ENCODE data around the gene DACH1. TPM values are rescaled to one million over a fixed set of nuclear protein-coding genes. Genes with fewer than 3 reads are reported as not detected.

The DACH1 gene
- total RNA-seq, 1 donor from 2014 or later, result 39.5 TPM

DNA sequence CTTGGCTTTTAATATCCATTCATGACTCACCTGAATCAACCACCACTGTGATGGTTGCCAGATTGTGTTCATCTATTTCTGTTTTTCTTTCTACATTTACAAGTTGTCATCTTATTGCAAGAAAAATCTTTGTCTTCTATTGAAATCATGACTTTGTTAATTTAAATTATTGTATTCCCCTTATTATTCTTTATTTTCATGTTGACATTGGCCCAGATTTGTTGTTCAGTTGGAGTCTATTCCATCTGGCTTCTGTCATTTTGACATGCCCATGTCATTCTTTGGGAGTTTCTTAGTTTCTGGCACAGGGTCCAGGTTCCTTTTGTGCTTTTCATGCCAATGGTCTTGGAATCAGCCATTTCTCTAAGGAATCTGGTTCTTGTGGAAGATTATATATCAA, 19.9 kb upstream of the DACH1 start:
- H3K27ac Mint-ChIP-seq, result no peak overlapping the region
- H3K4me1 Mint-ChIP-seq (ENCODE audit: unreplicated experiment), result no peaks in the 10 kb centered on the region
- H3K9me3 Mint-ChIP-seq, result no peaks in the 10 kb centered on the region
- no peaks in the 10 kb centered on the region for H3K36me3 Mint-ChIP-seq
- no peak overlapping the region for H3K4me3 Mint-ChIP-seq
- TF ChIP-seq, protein P1, sequence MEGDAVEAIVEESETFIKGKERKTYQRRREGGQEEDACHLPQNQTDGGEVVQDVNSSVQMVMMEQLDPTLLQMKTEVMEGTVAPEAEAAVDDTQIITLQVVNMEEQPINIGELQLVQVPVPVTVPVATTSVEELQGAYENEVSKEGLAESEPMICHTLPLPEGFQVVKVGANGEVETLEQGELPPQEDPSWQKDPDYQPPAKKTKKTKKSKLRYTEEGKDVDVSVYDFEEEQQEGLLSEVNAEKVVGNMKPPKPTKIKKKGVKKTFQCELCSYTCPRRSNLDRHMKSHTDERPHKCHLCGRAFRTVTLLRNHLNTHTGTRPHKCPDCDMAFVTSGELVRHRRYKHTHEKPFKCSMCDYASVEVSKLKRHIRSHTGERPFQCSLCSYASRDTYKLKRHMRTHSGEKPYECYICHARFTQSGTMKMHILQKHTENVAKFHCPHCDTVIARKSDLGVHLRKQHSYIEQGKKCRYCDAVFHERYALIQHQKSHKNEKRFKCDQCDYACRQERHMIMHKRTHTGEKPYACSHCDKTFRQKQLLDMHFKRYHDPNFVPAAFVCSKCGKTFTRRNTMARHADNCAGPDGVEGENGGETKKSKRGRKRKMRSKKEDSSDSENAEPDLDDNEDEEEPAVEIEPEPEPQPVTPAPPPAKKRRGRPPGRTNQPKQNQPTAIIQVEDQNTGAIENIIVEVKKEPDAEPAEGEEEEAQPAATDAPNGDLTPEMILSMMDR (conservative IDR thresholded peaks at IDR 0.05), result no peak
- no peaks in the 10 kb centered on the region for H3K27me3 Mint-ChIP-seq
- DNase-seq (ENCODE audit: extremely low spot score, unreplicated experiment), result no peak

DNA sequence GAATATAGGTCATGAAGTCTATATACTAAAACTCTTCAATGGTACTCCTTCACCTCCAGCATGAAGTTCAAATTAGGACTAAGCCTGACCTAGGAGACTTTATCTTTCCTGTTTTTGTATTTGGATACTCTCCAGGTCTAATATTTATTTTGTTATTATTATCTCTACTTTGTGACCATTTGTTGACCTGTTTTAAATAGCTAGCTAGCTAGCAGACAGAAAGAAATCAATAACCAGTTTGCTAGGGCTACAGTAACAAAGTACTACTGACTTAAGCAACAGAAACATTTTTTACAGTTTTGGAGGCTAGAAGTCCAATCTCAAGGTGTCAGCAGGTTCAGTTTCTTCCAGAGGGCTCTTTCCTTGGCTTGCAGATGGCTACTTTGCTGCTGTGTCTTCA, 15.1 kb upstream of the DACH1 start:
- TF ChIP-seq, protein P1 (conservative IDR thresholded peaks at IDR 0.05), result no peak
- Mint-ChIP-seq H3K9me3 (no peaks in the 10 kb centered on the region), H3K36me3 (no peaks in the 10 kb centered on the region), H3K27me3 (no peaks in the 10 kb centered on the region), H3K27ac (no peak overlapping the region), H3K4me3 (no peak overlapping the region), H3K4me1 (ENCODE audit: unreplicated experiment) (peaks cover 12% of the 10 kb centered on the region)
- no peak for DNase-seq (ENCODE audit: extremely low spot score, unreplicated experiment)

DNA sequence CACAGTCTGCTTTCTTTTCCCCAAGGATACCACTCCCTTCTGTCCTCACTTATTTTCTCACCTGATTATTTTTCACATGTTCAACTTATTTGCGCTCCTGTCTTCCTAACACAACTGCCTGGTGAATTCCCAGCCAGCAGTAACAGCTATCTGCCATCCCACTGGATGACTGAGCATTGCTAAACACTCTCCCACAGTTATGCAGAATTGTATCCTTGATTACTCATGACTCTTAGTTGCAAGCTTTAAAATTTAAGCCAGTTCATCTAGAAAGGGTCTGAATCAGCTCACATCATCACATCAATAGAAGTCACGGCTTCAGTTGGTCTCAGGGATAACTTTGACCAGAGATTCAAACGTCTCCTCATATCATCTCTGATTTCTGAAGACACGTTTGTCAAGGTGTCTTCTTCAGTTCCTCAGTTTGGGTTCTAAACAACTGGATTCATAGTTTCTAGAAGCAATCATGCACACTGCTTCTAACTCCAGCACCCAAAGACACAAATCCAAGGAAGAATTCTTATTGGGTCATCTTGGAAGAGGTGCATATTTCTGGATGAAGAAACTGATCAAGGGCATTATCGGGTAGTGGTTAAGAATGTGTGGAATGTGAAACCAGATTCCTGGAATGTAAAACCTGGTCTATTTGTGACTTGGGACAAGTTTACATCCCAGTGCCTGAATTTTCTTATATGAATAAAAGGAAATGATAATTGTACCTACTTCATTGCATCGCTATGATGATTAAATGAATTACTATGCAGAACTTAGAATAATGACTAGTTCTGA, 13.9 kb upstream of the DACH1 start:
- no peak for DNase-seq (ENCODE audit: extremely low spot score, unreplicated experiment)
- peaks cover 3% of the 10 kb centered on the region for H3K27me3 Mint-ChIP-seq
- no peak overlapping the region for H3K27ac Mint-ChIP-seq
- no peaks in the 10 kb centered on the region for H3K9me3 Mint-ChIP-seq
- TF ChIP-seq, protein P1 (conservative IDR thresholded peaks at IDR 0.05), result no peak
- peaks cover 14% of the 10 kb centered on the region for H3K4me1 Mint-ChIP-seq (ENCODE audit: unreplicated experiment)
- H3K36me3 Mint-ChIP-seq, result no peaks in the 10 kb centered on the region
- H3K4me3 Mint-ChIP-seq, result no peak overlapping the region

- H3K9me3 Mint-ChIP-seq, result no peaks in the 10 kb centered on the region
- H3K4me1 Mint-ChIP-seq (ENCODE audit: unreplicated experiment), result peaks cover 15% of the 10 kb centered on the region
- no peak overlapping the region for H3K4me3 Mint-ChIP-seq
- peaks cover 3% of the 10 kb centered on the region for H3K27me3 Mint-ChIP-seq
- no peaks in the 10 kb centered on the region for H3K36me3 Mint-ChIP-seq
- TF ChIP-seq, protein P1 (conservative IDR thresholded peaks at IDR 0.05), result no peak
- DNase-seq (ENCODE audit: extremely low spot score, unreplicated experiment), result no peak
- H3K27ac Mint-ChIP-seq, result no peak overlapping the region
These were observed 12.9 kb upstream of the DACH1 start for GRCh38 chr13:71879808-71880344.

- no peak overlapping the region for H3K27ac Mint-ChIP-seq
- peaks cover 21% of the 10 kb centered on the region for H3K4me1 Mint-ChIP-seq (ENCODE audit: unreplicated experiment)
- no peaks in the 10 kb centered on the region for H3K36me3 Mint-ChIP-seq
- no peak for DNase-seq (ENCODE audit: extremely low spot score, unreplicated experiment)
- H3K9me3 Mint-ChIP-seq, result no peaks in the 10 kb centered on the region
- TF ChIP-seq, protein P1 (conservative IDR thresholded peaks at IDR 0.05), result peak; percentile 78
- peak overlapping the region; percentile 46 for H3K4me3 Mint-ChIP-seq
- H3K27me3 Mint-ChIP-seq, result peaks cover 3% of the 10 kb centered on the region
These were observed 12.1 kb upstream of the DACH1 start for GRCh38 chr13:71879129-71879535.

Data from type B pancreatic cell (in vitro differentiated cells).